HG02588 (cell line): ENCODE data around the gene SPATA33.
A peak's percentile ranks its signal among the peaks of the same experiment; 100 is the strongest.
"Not testable (repeated sequence)": the region's sequence is repeated elsewhere in the genome, so short reads cannot be mapped to it uniquely, and the experiment has no call there.

ENCODE experiments used
- ATAC-seq: cut with Tn5 transposase; IDR thresholded peaks from one replicate; pipeline ENCODE4 v1.9.1; 2021; ENCODE audit warnings: mild to moderate bottlenecking, moderate library complexity; ENCODE audit not compliant: unreplicated experiment

Gene SPATA33

DNA sequence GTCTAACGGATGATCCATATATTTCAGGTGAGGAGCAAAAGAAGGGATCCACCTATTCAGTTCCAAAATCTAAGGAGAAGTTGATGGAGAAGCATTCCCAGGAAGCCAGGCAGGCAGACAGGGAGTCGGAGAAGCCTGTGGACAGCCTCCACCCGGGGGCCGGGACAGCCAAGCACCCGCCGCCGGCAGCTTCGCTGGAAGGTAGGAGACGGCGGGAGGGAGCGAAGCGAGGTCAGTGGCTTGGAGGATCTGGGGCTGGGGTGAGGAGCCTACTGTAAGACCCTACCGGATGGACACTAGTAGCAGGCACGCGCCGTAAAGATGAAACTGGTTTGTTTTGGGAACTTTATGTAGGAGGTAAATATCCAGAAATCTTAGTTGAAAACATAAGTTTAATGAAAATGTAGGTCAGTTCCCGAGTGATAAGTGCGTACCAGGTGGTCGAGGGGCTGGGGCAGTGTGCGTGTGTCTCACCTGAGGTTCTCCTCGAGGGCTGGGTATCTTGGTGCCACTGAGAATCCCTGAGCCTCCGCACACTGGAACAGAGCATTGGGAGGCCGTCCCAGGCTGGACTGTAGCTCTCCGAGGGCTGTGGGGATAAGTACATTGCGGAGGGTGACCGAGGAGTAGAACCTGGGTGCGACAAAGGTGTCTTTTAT is 714 bp downstream of the SPATA33 start:
- ATAC-seq, result peak; percentile 10

DNA sequence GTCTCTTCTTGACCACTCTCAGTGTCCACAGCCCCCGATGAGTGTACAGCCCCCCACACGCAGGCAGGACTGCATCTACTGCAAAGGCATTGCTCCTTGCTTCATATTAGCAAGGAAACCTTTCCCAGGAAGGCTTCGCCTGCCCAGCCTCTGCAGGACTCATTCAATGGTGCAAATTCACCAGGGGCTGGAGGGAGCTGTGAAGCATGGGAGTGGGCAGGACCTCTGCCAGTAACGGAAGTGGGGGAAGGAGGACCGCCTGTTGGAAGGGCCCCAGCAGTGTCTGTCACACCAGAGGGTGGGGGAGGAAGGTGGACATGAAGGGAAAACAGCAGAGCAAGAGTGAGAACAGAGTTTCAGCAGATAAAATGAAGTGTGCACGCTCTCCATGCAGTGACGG is 2.5 kb downstream of the SPATA33 start:
- no peak for ATAC-seq

- ATAC-seq, result no peak
These were observed 3.6 kb downstream of the SPATA33 start for GRCh38 chr16:89661215-89661614.

DNA sequence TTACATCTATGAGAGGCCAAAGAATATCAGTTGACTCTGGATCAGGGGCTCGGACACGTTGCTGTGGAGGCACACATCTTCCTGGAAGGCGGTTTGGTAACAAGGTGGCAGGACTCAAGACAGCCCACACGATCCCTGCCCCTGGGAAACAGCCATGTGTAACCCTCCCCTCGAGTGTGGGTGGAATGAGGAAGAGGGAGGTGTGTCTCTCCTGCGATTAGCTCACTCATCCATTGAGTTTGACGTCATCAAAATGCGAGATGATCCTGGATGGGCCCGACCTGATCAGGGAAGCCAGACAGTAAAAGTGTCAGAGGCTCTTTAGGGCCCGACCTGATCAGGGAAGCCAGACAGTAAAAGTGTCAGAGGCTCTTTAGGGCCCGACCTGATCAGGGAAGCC is 6.6 kb downstream of the SPATA33 start:
- ATAC-seq, result not testable (repeated sequence)

- not testable (repeated sequence) for ATAC-seq
These were observed 9.4 kb downstream of the SPATA33 start for GRCh38 chr16:89667000-89667399.

GRCh38 chr16:89667633-89668032 is 10.0 kb downstream of the SPATA33 start:
- ATAC-seq, result no peak

- no peak for ATAC-seq
These were observed 11.1 kb downstream of the SPATA33 start for GRCh38 chr16:89668790-89669158.

DNA sequence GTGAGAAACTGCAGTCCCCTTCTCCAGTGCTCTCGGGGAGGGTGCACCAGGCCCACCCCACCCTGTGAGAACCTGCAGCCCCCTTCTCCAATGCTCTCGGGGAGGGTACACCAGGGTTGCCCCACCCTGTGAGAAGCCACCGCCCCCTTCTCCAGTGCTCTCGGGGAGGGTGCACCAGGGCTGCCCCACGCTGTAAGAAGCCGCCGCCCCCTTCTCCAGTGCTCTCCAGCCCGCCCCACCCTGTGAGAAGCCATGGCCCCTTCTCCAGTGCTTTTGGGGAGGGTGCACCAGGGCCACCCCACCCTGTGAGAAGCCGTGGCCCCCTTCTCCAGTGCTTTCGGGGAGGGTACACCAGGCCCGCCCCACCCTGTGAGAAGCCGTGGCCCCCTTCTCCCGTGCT is 12.1 kb downstream of the SPATA33 start:
- ATAC-seq, result no peak

DNA sequence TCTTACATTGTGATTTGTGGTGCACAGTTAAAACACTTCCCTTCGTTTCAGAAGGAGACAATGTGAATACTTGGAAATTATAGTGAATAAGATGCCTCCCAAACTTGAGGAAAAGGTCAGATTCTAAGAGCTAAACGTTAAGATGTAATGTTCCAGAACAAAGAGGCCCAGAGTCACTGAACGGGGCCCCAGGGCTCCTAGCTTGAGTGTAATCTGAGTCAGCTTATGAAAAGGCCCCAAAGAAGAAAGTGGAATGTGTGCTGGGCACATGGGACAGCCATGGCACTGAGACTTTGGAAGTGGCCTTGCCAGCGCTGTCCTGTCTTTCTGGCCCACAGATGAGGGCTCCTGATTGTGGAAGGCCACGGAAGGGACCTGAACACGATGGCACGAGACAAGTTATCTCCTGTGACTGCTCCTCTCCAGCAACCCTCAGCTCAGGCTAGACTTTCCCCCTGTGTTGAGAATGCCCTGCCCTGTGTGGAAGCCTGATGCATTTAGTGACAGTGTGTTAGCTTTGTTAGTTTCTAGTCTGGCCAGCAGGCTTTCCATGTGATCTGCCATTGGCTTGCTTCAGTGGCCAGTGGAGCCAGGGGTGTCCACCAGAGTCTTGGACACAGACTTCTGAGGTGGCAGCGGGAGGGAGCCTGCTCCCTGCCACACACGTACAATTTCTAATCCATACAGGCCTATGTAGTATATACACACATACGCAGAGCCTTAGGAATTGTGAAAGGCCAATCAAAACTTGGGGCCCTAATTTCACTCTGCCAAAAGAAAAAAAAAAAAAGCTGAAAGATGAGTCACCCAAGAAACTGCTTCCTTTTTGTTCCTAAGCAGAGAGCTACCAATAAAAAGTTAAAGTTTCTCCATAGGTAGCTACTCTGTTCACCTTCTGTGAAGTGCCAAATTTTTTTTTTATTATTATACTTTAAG is 13.1 kb downstream of the SPATA33 start:
- no peak for ATAC-seq

- ATAC-seq, result not testable (repeated sequence)
These were observed 13.9 kb downstream of the SPATA33 start for GRCh38 chr16:89671565-89671964.

- ATAC-seq, result no peak
These were observed 14.7 kb downstream of the SPATA33 start for GRCh38 chr16:89672177-89672941.

GRCh38 chr16:89678258-89678657 is 20.6 kb downstream of the SPATA33 start:
- no peak for ATAC-seq

DNA sequence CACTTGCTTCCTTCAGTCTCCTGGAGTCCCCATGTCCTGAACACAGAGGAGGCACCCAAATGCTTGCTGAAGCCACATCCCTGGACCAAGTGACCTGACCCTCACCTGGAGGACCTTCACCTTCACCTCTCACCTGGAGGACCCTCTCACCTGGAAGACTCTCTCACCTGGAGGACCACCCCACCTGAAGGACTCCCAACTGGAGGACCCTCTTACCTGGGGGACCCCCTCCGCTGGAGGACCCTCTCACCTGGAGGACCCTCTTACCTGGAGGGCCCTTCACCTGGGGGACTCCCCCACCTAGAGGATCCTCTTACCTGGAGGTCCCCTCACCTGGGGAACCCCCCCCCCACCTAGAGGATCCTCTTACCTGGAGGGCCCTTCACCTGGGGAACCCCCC is 28.3 kb downstream of the SPATA33 start:
- ATAC-seq, result no peak

DNA sequence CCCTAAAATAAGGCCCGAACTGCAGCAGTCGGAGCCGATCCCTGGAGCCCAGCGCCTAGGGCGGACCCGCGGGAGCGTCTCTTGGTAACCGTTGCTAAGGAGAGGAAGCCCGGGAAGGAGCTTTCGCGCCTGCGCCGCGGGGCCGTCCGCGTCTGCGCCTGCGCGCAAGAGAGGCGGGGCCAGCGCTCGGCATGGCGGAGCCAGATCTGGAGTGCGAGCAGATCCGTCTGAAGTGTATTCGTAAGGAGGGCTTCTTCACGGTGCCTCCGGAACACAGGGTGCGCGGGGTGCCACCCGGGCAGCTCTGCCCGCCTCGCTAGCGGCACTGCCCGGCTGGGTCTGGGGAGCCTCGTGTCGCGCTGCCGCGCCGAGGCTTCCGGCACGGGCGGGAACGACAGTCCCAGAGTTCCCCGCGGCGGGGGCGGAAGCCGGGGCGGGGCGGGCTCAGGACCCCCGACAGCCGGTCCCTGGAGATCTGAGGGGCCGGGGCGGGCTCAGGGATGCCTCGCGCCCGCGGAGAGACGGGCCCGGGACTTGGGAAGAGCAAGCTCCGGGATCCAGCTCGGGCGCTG is 29.0 kb downstream of the SPATA33 start, which contains the start of gene CDK10:
CDK10 (plus strand) TSS at position 170 of the 572 bp plus-strand sequence; CDS start at position 192, 22 bp downstream.
- ATAC-seq, result peak; percentile 77

- ATAC-seq, result peak; percentile 46
These were observed 29.7 kb downstream of the SPATA33 start for GRCh38 chr16:89687092-89687940.

DNA sequence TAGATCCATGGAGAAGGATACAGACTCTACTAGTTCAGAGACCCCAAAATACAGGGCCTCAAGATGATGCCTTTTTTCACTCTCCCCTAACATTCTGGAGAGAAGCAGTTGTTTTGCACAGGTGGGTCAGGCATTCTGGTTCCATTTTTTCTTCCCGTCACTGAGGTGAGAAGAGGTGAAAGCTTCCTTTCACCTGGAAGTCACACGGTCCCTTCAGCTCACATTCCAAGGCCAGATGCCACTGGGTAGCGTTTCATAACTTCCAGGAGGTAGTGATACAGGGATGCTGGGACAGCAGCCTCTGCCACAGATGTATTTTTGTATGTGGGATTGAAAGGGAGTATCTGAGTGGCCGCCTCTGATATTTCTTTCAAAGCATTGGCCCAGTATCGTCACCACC is 30.8 kb downstream of the SPATA33 start:
- ATAC-seq, result no peak

DNA sequence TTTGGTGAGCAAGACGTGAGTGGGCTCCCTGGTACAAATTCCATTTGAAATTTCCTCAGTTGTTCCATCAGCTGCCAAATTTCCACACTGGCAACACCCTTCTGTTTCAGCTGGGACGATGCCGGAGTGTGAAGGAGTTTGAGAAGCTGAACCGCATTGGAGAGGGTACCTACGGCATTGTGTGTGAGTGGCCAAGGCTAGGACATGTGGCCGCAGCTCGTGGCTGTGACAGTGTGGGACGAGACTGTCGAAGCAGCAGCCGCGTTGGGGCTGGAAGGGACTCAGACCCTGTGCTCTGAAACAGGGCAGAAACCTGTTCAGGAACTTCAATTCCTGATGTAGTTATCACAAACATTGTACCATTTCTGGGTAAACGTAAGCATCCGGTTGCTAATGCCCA is 31.5 kb downstream of the SPATA33 start:
- ATAC-seq, result no peak

DNA sequence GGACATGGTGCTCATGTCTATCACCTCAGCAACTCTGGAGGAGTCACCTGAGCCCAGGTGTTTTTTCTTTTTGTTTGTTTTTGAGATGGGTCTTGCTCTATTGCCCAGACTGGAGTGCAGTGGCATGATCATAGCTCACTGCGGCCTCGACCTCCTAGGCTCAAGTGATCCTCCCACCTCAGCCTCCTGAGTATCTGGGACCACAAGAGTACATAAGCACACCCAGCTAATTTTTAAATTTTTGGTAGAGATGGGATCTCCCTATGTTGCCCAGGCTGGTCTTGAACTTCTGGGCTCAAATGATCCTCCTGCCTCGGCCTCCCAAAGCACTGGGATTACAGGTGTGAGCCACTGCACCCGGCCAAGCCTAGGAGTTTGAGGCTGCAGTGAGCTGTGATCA is 32.0 kb downstream of the SPATA33 start:
- ATAC-seq, result not testable (repeated sequence)

DNA sequence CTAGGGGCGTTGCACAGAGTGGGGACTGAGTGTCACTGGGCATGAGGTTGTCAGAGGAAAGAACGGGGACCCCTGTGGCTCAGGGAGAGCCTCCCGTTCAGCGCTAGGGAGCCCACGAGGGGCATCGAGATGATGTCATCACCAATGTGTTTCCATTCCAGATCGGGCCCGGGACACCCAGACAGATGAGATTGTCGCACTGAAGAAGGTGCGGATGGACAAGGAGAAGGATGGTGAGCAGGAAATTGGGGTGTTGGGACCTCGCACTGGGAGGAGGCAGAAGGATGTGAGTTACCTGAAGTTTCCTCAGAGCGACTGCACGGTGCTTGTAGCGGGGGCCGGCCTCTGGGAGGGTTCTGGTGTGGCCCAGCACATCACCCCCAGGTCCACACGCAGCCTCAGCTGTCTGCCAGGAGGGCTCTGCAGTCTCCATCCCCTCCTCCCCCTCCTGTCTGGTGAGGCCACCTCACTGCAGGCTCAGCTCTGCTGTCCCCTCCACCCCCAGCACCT is 32.8 kb downstream of the SPATA33 start:
- ATAC-seq, result no peak
